IMR-90 (cell line): ENCODE results near the gene B4GALNT3.

Experiments
- ELK1 ChIP-seq: fragments of 150-350 bp; IDR thresholded peaks from 2 replicates; pipeline ENCODE4 v1.6.1; 2016; ENCODE audit warnings: low read depth, mild to moderate bottlenecking, low read length, moderate library complexity, borderline replicate concordance
- MAZ ChIP-seq: IDR thresholded peaks from 2 replicates; pipeline ENCODE4 v1.6.1; 2012; ENCODE audit warnings: low read depth, mild to moderate bottlenecking, low read length, improper control_type of control experiment, moderate library complexity, borderline replicate concordance

GRCh38 chr12:473198-473597 lies 13.5 kb downstream of the B4GALNT3 start:
- TF ChIP-seq ELK1 (no peak), MAZ (no peak)
